HUES64 (cell line): ENCODE measurements around the gene PEX16. TPM values are rescaled to one million over a fixed set of nuclear protein-coding genes. Genes with fewer than 3 reads are reported as not detected.

Experiments
- H3K27ac ChIP-seq: 2 replicates; pipeline ENCODE4 v1.7.0; 2013; ENCODE audit warnings: low read depth, low read length, inconsistent platforms
- H3K27me3 ChIP-seq: 2 replicates; pipeline ENCODE4 v1.6.1; 2013; ENCODE audit warnings: mild to moderate bottlenecking, low read length; ENCODE audit not compliant: insufficient read depth
- H3K36me3 ChIP-seq: 2 replicates; pipeline ENCODE4 v1.6.1; 2013; ENCODE audit warnings: mild to moderate bottlenecking, low read length; ENCODE audit not compliant: insufficient read depth
- H3K4me1 ChIP-seq: 2 replicates; pipeline ENCODE4 v1.6.1; 2013; ENCODE audit warnings: mild to moderate bottlenecking, low read length, moderate library complexity; ENCODE audit not compliant: insufficient read depth
- H3K4me3 ChIP-seq: 2 replicates; pipeline ENCODE4 v1.5.1; 2013; ENCODE audit warnings: mild to moderate bottlenecking, low read length, moderate library complexity
- H3K9ac ChIP-seq: 2 replicates; pipeline ENCODE4 v1.6.1; 2013; ENCODE audit warnings: mild to moderate bottlenecking, low read depth, low read length
- H3K9me3 ChIP-seq: 2 replicates; pipeline ENCODE4 v1.6.1; 2013; ENCODE audit warnings: low read depth, low read length; ENCODE audit not compliant: insufficient read depth
- WGBS: fragments of 150-250, 120-280 bp; methylation state at CpG from one replicate; pipeline ENCODE4 v1.1.7; 2013; ENCODE audit warnings: missing lambda C conversion rate; 5-methylcytosine and 5-hydroxymethylcytosine counted together
- polyA plus RNA-seq, 2 experiments: library from polyadenylated mRNA; stranded (reverse); fragments of 50-300 nt; gene quantifications; one replicate each; pipeline ENCODE4 v1.2.3, GENCODE V29; 2013

PEX16 gene
- 19.7 TPM for polyA plus RNA-seq (2013, experiment 1 of 2)
- polyA plus RNA-seq (2013, experiment 2 of 2), result 19.0 TPM

DNA sequence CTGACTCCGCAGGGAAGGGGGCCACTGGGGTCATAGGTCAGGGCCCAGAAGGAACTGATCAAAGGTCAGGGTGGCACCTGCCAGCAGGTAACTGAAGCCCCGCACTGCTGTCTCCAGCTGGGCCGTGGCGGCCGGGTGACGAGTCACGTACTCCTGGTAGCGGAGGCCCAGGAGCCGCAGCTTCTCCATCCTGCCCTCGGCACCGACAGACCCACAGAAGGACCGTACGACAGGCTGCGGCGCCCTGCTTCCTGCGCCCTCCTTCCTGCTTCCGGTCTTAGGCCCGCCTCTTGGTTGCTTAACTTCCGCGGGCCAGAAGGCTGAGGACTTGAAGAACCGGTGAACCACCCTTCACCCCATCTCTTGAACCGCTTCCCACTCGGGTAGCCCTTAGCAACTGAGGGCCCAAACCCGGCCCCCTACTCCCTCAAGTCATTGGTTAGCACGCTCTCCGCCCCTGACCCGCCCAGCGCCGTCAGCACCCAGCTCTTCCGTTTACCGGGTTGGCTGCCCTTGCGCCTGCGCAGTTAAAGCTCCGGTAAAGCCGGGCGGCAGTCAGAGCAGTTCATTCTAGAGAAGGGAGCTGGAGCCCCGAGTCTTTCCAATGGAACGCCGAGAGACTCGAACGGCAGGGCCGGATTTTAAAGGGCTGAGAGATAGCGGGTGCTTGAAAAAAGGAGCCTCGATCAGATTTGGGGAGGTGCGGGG is at the start of gene PEX16:
TSS of gene PEX16 (minus strand) at position 255 of the 708 bp plus-strand sequence. CDS start at position 189, 66 bp downstream.
- Histone ChIP-seq H3K36me3 (peaks cover 28% of the 10 kb centered on the region), H3K27me3 (peaks cover 14% of the 10 kb centered on the region), H3K9me3 (no peaks in the 10 kb centered on the region), H3K27ac (peak within 1 kb of the TSS; percentile 96), H3K4me1 (peaks cover 10% of the 10 kb centered on the region; the same call in 1 of the 2 replicates), H3K9ac (peak within 1 kb of the TSS; percentile 76), H3K4me3 (peak within 1 kb of the TSS; percentile 99)
- under 1% methylated on average over 45 of the region's 45 CpGs for WGBS

DNA sequence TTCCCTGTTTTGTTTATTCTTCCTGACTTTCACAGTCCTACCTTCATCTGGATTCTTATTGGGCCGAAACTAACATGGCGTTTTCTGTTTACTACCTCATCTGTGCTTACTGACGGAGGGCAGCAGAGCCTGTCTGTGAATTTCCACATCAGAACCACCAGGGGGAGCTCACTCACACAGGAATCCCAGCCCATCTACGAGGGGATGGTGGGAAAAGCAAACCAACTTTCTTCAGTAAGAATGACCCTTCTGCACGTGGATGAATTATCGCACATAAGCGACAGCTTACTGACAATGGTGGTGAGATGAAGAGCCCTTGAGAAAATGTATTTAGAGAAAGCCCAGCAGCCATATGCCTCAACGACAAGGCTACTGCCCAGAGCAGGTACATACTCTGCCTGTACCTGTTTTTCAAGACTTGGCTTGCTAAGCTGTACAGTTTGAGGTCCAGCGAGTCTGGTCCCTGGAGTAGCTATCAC is 47.3 kb upstream of the PEX16 start:
- 53% methylated on average over 9 of the region's 9 CpGs for WGBS
- peaks cover 63% of the 10 kb centered on the region for H3K36me3 ChIP-seq

GRCh38 chr11:45961751-45962240 is 44.1 kb upstream of the PEX16 start:
- Histone ChIP-seq H3K36me3 (peaks cover 37% of the 10 kb centered on the region), H3K27ac (no peak overlapping the region), H3K27me3 (no peaks in the 10 kb centered on the region), H3K4me1 (no peaks in the 10 kb centered on the region), H3K9ac (no peak overlapping the region), H3K4me3 (no peak overlapping the region), H3K9me3 (peaks cover 6% of the 10 kb centered on the region; the same call in 1 of the 2 replicates)
- 95% methylated on average over 6 of the region's 7 CpGs for WGBS

More for the DNA sequence above, 47.3 kb upstream of the PEX16 start:
- H3K4me1 ChIP-seq, result no peaks in the 10 kb centered on the region
- no peak overlapping the region for H3K27ac ChIP-seq
- peaks cover 3% of the 10 kb centered on the region; the same call in 1 of the 2 replicates for H3K9me3 ChIP-seq
- H3K27me3 ChIP-seq, result no peaks in the 10 kb centered on the region
- H3K9ac ChIP-seq, result no peak overlapping the region
- H3K4me3 ChIP-seq, result no peak overlapping the region

DNA sequence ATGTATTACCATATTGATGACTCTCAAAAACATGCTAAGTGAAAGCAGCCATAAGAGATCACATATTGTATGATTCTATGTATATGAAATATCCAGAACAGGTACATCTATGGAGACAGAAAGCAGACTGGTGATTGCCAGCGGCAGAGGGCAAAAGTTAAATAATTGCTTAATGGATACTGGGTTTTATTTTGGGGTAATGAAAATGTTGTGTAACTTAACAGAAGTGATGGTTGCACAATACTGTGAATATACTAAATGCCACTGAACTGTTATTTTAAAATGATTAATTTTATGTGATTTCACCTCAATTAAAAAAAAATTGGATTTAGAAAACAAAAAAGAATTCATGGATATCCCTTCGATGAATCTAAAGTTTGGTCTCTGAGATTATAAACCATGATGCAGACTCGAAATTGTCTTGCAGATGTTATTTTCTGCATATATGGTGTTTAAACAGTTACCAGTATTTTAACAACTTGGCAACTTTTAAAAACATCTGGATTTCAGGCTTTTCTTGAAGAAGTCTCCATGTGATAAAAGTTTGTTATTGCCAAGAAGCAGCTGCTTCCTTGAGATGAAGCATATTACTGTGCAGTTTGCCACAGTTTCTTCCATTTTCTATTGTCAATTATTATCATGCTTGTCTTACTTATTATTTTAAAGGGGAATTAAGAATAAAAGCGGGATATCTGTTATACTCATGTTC is 42.9 kb upstream of the PEX16 start:
- WGBS, result 97% methylated on average over 3 of the region's 4 CpGs
- H3K4me1 ChIP-seq, result no peaks in the 10 kb centered on the region
- no peak overlapping the region for H3K9ac ChIP-seq
- no peak overlapping the region for H3K27ac ChIP-seq
- H3K9me3 ChIP-seq, result peaks cover 6% of the 10 kb centered on the region; the same call in 1 of the 2 replicates
- H3K4me3 ChIP-seq, result no peak overlapping the region
- H3K27me3 ChIP-seq, result no peaks in the 10 kb centered on the region
- H3K36me3 ChIP-seq, result peaks cover 36% of the 10 kb centered on the region

- peaks cover 6% of the 10 kb centered on the region; the same call in 1 of the 2 replicates for H3K9me3 ChIP-seq
Measured at GRCh38 chr11:45959851-45960250, 42.2 kb upstream of the PEX16 start.

DNA sequence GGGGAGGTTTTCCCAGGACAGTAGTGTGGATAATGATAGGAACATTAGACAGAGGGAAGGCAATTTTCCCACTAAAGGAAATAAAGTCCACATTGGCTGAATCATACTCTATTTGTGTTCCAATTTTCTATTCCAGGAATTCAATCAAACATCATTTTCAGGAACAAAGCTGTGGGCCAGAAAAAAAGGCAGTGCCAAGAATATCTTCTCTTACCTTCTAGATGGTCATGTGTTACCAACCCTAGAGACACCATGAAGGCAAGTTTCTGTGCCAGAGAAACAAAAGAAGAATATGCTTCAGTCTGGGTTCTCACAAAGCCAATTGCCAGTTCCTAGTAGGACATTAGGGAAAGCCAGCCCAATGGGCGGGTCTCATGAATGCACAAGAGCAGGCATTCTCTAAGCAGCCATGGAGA is 32.3 kb upstream of the PEX16 start:
- no peaks in the 10 kb centered on the region for H3K27me3 ChIP-seq
- H3K9me3 ChIP-seq, result no peaks in the 10 kb centered on the region
- 93% methylated on average over 1 of the region's 1 CpG for WGBS
- no peak overlapping the region for H3K4me3 ChIP-seq
- H3K36me3 ChIP-seq, result peaks cover 71% of the 10 kb centered on the region
- H3K27ac ChIP-seq, result no peak overlapping the region
- no peaks in the 10 kb centered on the region for H3K4me1 ChIP-seq
- no peak overlapping the region for H3K9ac ChIP-seq

More at GRCh38 chr11:45959851-45960250, 42.2 kb upstream of the PEX16 start:
- Histone ChIP-seq H3K4me1 (no peaks in the 10 kb centered on the region), H3K36me3 (peaks cover 30% of the 10 kb centered on the region), H3K27me3 (no peaks in the 10 kb centered on the region), H3K27ac (no peak overlapping the region), H3K9ac (no peak overlapping the region), H3K4me3 (no peak overlapping the region)
- 91% methylated on average over 1 of the region's 1 CpG for WGBS

DNA sequence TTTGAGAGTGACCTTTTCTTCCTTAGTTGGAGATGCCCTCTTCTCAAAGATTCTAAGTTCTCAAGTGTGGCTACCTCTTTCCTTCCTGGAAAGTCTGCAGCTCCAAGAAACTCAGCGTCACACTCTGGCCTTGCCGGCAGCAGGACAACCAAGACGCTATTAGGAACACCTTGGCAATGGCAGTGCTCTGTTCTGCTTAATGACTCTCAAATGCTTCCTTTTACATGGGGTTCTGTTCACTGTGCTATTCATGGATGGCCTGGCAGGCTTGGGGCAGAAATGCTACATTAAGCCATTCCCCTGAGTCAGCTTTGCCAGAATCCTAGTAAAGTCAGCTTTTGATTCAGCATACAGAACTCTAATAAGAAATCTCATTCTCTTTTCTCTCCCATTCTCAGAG is 30.7 kb upstream of the PEX16 start:
- H3K4me3 ChIP-seq, result no peak overlapping the region
- peaks cover 74% of the 10 kb centered on the region for H3K36me3 ChIP-seq
- WGBS, result 94% methylated on average over 3 of the region's 3 CpGs
- no peak overlapping the region for H3K9ac ChIP-seq
- H3K9me3 ChIP-seq, result no peaks in the 10 kb centered on the region
- no peaks in the 10 kb centered on the region for H3K4me1 ChIP-seq
- no peaks in the 10 kb centered on the region for H3K27me3 ChIP-seq
- no peak overlapping the region for H3K27ac ChIP-seq

- no peak overlapping the region for H3K27ac ChIP-seq
- H3K9me3 ChIP-seq, result no peaks in the 10 kb centered on the region
- no peak overlapping the region for H3K4me3 ChIP-seq
- peaks cover 69% of the 10 kb centered on the region for H3K36me3 ChIP-seq
- H3K4me1 ChIP-seq, result no peaks in the 10 kb centered on the region
- H3K27me3 ChIP-seq, result no peaks in the 10 kb centered on the region
- WGBS, result 100% methylated on average over 1 of the region's 1 CpG
- no peak overlapping the region for H3K9ac ChIP-seq
Measured at GRCh38 chr11:45947885-45948284, 30.2 kb upstream of the PEX16 start.

DNA sequence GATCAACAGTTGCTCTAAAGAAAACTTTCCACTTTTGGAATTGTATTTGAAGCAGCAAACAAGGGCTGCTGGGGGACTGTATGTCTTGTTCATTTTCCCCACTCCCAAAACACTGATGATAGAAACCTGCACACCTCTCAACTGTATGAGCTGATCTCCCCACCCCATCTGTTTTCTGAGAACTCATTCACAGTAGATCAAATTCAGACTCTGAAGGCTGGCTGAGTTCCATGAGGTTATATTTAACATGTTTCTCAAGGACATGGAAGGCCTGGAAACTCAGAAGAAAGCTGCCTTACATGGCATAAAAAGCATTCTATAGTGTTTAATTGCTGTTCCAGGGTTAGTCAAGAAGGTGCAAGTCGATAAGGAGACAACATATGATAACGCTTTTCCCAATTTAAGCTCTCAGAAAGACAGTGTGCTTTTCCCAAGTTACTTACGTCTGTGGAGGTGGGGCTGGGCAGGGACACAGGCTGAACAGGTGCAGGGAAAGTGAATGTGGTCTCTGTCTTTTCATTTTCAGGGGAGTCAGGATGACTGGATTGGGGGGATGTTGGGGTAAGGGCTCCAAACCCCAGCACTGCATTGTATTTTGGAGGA is 27.8 kb upstream of the PEX16 start:
- Histone ChIP-seq H3K27ac (no peak overlapping the region), H3K27me3 (no peaks in the 10 kb centered on the region), H3K36me3 (peaks cover 54% of the 10 kb centered on the region), H3K4me1 (no peaks in the 10 kb centered on the region), H3K4me3 (no peak overlapping the region), H3K9ac (no peak overlapping the region), H3K9me3 (no peaks in the 10 kb centered on the region)
- WGBS, result 97% methylated on average over 3 of the region's 3 CpGs

DNA sequence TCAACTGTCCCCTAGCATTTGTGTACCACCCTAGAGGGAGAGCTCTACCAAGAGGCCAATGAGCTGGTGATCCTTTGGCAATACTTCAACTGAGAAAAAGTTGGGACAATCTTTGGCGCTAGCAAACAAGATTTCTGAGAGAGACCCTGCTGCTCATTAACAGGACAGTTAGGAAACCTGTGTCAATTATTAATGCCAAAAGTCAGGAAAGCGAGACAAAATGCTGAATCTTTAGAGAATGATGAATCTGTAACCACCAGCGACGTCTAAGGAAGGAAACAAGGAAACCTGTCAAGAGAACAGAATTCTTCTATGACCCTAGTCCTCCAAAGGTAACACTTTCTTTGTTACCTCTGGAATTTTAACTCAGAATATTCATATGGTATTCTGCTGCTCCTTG is 24.7 kb upstream of the PEX16 start:
- Histone ChIP-seq H3K9ac (no peak overlapping the region), H3K4me1 (peaks cover 7% of the 10 kb centered on the region; the same call in 1 of the 2 replicates), H3K4me3 (no peak overlapping the region), H3K9me3 (no peaks in the 10 kb centered on the region), H3K27ac (no peak overlapping the region), H3K36me3 (peaks cover 32% of the 10 kb centered on the region), H3K27me3 (no peaks in the 10 kb centered on the region)
- WGBS, result 94% methylated on average over 4 of the region's 4 CpGs

- 99% methylated on average over 4 of the region's 4 CpGs for WGBS
- Histone ChIP-seq H3K27me3 (no peaks in the 10 kb centered on the region), H3K9ac (no peak overlapping the region), H3K4me3 (no peak overlapping the region), H3K27ac (no peak overlapping the region), H3K4me1 (peaks cover 7% of the 10 kb centered on the region; the same call in 1 of the 2 replicates), H3K9me3 (no peaks in the 10 kb centered on the region), H3K36me3 (peaks cover 33% of the 10 kb centered on the region)
Measured at GRCh38 chr11:45941285-45941684, 23.6 kb upstream of the PEX16 start.
